ENCODE measurements around the gene SLC25A20. TPM values are rescaled to one million over a fixed set of nuclear protein-coding genes. Genes with fewer than 3 reads are reported as not detected.

SLC25A20 gene
- polyA plus RNA-seq, 1 donor (not counting 4 experiments of a cell fraction or from before 2014, with no cell fraction given), result 22.4 TPM

GRCh38 chr3:48852151-48852550, 46.5 kb downstream of the SLC25A20 start:
- Histone ChIP-seq H4K20me1 (ENCODE audit: control insufficient read depth, extremely low read depth, insufficient read depth, low read length) (no peaks in the 10 kb centered on the region), H3K27me3 (ENCODE audit: control insufficient read depth, extremely low read depth, insufficient read depth, low read length) (no peaks in the 10 kb centered on the region), H3K36me3 (ENCODE audit: control insufficient read depth in 2 of 2, extremely low read depth in 1 of 2, insufficient read depth in 2 of 2, low read length in 2 of 2) (no peaks in the 10 kb centered on the region), H3K4me3 (ENCODE audit: control insufficient read depth in 2 of 3, extremely low read depth in 1 of 3, insufficient read depth in 2 of 3, low read depth in 1 of 3, low read length in 3 of 3) (no peak overlapping the region), H3K4me1 (ENCODE audit: control insufficient read depth, extremely low read depth, insufficient read depth, low read length) (peaks cover 4% of the 10 kb centered on the region), H3K79me2 (ENCODE audit: control insufficient read depth, insufficient read depth, low read length) (no peaks in the 10 kb centered on the region), H2AFZ (ENCODE audit: control insufficient read depth, low read length) (no peak overlapping the region), H3K9ac (ENCODE audit: control insufficient read depth, extremely low read depth, insufficient read depth, low read length) (no peak overlapping the region), H3K27ac (ENCODE audit: control insufficient read depth, insufficient read depth, low read length) (no peak overlapping the region), H3K9me3 (ENCODE audit: control insufficient read depth, low read depth, low read length) (no peaks in the 10 kb centered on the region), H3K9me1 (ENCODE audit: control insufficient read depth, extremely low read depth, insufficient read depth, low read length) (no peaks in the 10 kb centered on the region), H3K4me2 (ENCODE audit: control insufficient read depth, extremely low read depth, insufficient read depth, low read depth, low read length) (no peak overlapping the region)
- FAIRE-seq (no peak), DNase-seq (ENCODE audit: low read depth, low spot score) (no peak)
- TF ChIP-seq CTCF (optimal IDR thresholded peaks at IDR 0.05 in 1 of 3, IDR thresholded peaks at IDR 0.05 in 1 of 3, conservative IDR thresholded peaks at IDR 0.05 in 1 of 3; ENCODE audit: extremely low read depth in 1 of 3, insufficient read depth in 2 of 3, low read length in 3 of 3), result no peak
- no peak for TF ChIP-seq EZH2 (IDR thresholded peaks at IDR 0.05; ENCODE audit: low read length)
- dilution Hi-C loops (cut with MboI; ENCODE audit: extremely low pct_ligation_motif_present, low sequenced_read_pairs), result no loop called here

- H2AFZ ChIP-seq (ENCODE audit: control insufficient read depth, low read length), result no peak overlapping the region
- no peaks in the 10 kb centered on the region for H3K36me3 ChIP-seq (ENCODE audit: control insufficient read depth in 2 of 2, extremely low read depth in 1 of 2, insufficient read depth in 2 of 2, low read length in 2 of 2)
- no peaks in the 10 kb centered on the region for H3K9me3 ChIP-seq (ENCODE audit: control insufficient read depth, low read depth, low read length)
- H3K4me1 ChIP-seq (ENCODE audit: control insufficient read depth, extremely low read depth, insufficient read depth, low read length), result peaks cover 4% of the 10 kb centered on the region
- H3K9ac ChIP-seq (ENCODE audit: control insufficient read depth, extremely low read depth, insufficient read depth, low read length), result no peak overlapping the region
- no peaks in the 10 kb centered on the region for H3K27me3 ChIP-seq (ENCODE audit: control insufficient read depth, extremely low read depth, insufficient read depth, low read length)
- H3K4me3 ChIP-seq (ENCODE audit: control insufficient read depth in 2 of 3, extremely low read depth in 1 of 3, insufficient read depth in 2 of 3, low read depth in 1 of 3, low read length in 3 of 3), result no peak overlapping the region
- H3K4me2 ChIP-seq (ENCODE audit: control insufficient read depth, extremely low read depth, insufficient read depth, low read depth, low read length), result no peak overlapping the region
- dilution Hi-C loops (cut with MboI; ENCODE audit: extremely low pct_ligation_motif_present, low sequenced_read_pairs), result no loop called here
- peaks cover 4% of the 10 kb centered on the region for H3K79me2 ChIP-seq (ENCODE audit: control insufficient read depth, insufficient read depth, low read length)
- H4K20me1 ChIP-seq (ENCODE audit: control insufficient read depth, extremely low read depth, insufficient read depth, low read length), result peaks cover 2% of the 10 kb centered on the region
- DNase-seq (ENCODE audit: low read depth, low spot score) (no peak), FAIRE-seq (no peak)
- TF ChIP-seq EZH2 (IDR thresholded peaks at IDR 0.05; ENCODE audit: low read length), result no peak
- H3K9me1 ChIP-seq (ENCODE audit: control insufficient read depth, extremely low read depth, insufficient read depth, low read length), result peaks cover 2% of the 10 kb centered on the region
- H3K27ac ChIP-seq (ENCODE audit: control insufficient read depth, insufficient read depth, low read length), result no peak overlapping the region
Observed at GRCh38 chr3:48851407-48851806, 47.3 kb downstream of the SLC25A20 start.

GRCh38 chr3:48848816-48849515, 49.7 kb downstream of the SLC25A20 start:
- no peak for FAIRE-seq
- no peak for DNase-seq (ENCODE audit: low read depth, low spot score)
- dilution Hi-C loops (cut with MboI; ENCODE audit: extremely low pct_ligation_motif_present, low sequenced_read_pairs), result no loop called here
- TF ChIP-seq EZH2 (IDR thresholded peaks at IDR 0.05; ENCODE audit: low read length) (no peak), CTCF (optimal IDR thresholded peaks at IDR 0.05 in 1 of 3, IDR thresholded peaks at IDR 0.05 in 1 of 3, conservative IDR thresholded peaks at IDR 0.05 in 1 of 3; ENCODE audit: extremely low read depth in 1 of 3, insufficient read depth in 2 of 3, low read length in 3 of 3) (no peak)
- Histone ChIP-seq H3K79me2 (ENCODE audit: control insufficient read depth, insufficient read depth, low read length) (peaks cover 16% of the 10 kb centered on the region), H3K4me2 (ENCODE audit: control insufficient read depth, extremely low read depth, insufficient read depth, low read depth, low read length) (no peak overlapping the region), H3K27me3 (ENCODE audit: control insufficient read depth, extremely low read depth, insufficient read depth, low read length) (no peaks in the 10 kb centered on the region), H3K36me3 (ENCODE audit: control insufficient read depth in 2 of 2, extremely low read depth in 1 of 2, insufficient read depth in 2 of 2, low read length in 2 of 2) (no peaks in the 10 kb centered on the region), H3K9me3 (ENCODE audit: control insufficient read depth, low read depth, low read length) (no peaks in the 10 kb centered on the region), H3K4me3 (ENCODE audit: control insufficient read depth in 2 of 3, extremely low read depth in 1 of 3, insufficient read depth in 2 of 3, low read depth in 1 of 3, low read length in 3 of 3) (no peak overlapping the region), H3K4me1 (ENCODE audit: control insufficient read depth, extremely low read depth, insufficient read depth, low read length) (peaks cover 8% of the 10 kb centered on the region), H3K9me1 (ENCODE audit: control insufficient read depth, extremely low read depth, insufficient read depth, low read length) (peaks cover 2% of the 10 kb centered on the region), H3K9ac (ENCODE audit: control insufficient read depth, extremely low read depth, insufficient read depth, low read length) (no peak overlapping the region), H3K27ac (ENCODE audit: control insufficient read depth, insufficient read depth, low read length) (no peak overlapping the region), H2AFZ (ENCODE audit: control insufficient read depth, low read length) (no peak overlapping the region), H4K20me1 (ENCODE audit: control insufficient read depth, extremely low read depth, insufficient read depth, low read length) (peaks cover 2% of the 10 kb centered on the region)
